Keratinocyte (primary cell): Measurements from ENCODE around the gene TNS3.

Experiments used
- CTCF ChIP-seq, 3 experiments: IDR thresholded peaks in 1 of 3; conservative IDR thresholded peaks in 1 of 3; optimal IDR thresholded peaks in 1 of 3; 2 replicates in 2 of 3; 3 replicates in 1 of 3; pipeline versions ENCODE3 to v1.5.1; 2011; ENCODE audit warnings: low read length in 3 of 3, mild to moderate bottlenecking in 3 of 3, moderate library complexity in 2 of 3, control low read depth in 1 of 3, inconsistent platforms in 1 of 3; ENCODE audit not compliant: insufficient read depth in 2 of 3; ENCODE audit errors: extremely low read depth in 1 of 3
- EZH2 ChIP-seq: IDR thresholded peaks from one replicate; pipeline ENCODE4 v1.6.1; 2012; ENCODE audit warnings: inconsistent platforms, mild to moderate bottlenecking, low read length, moderate library complexity

- no peak for TF ChIP-seq CTCF (optimal IDR thresholded peaks at IDR 0.05 in 1 of 3, IDR thresholded peaks at IDR 0.05 in 1 of 3, conservative IDR thresholded peaks at IDR 0.05 in 1 of 3; ENCODE audit: extremely low read depth in 1 of 3, insufficient read depth in 2 of 3, low read length in 3 of 3)
- no peak for TF ChIP-seq EZH2
These were observed 298.3 kb downstream of the TNS3 start for GRCh38 chr7:47283497-47284131.
